IMR-90 (cell line): Measurements from ENCODE around the gene CCDC136.

ENCODE experiments used
- BHLHE40 ChIP-seq: fragments of 150-350 bp; IDR thresholded peaks from 2 replicates; pipeline ENCODE4 v1.6.1; 2016; ENCODE audit warnings: mild to moderate bottlenecking, low read depth, low read length
- CEBPB ChIP-seq: IDR thresholded peaks from 2 replicates; pipeline ENCODE4 v1.6.1; 2012; ENCODE audit warnings: low read depth, low read length, improper control_type of control experiment
- CTCF ChIP-seq: conservative IDR thresholded peaks from 2 replicates; pipeline ENCODE4 v1.5.1; 2012; ENCODE audit warnings: mild to moderate bottlenecking, low read depth, low read length, improper control_type of control experiment
- ELK1 ChIP-seq: fragments of 150-350 bp; IDR thresholded peaks from 2 replicates; pipeline ENCODE4 v1.6.1; 2016; ENCODE audit warnings: low read depth, mild to moderate bottlenecking, low read length, moderate library complexity, borderline replicate concordance
- FOS ChIP-seq: fragments of 150-350 bp; IDR thresholded peaks from 2 replicates; pipeline ENCODE4 v1.6.1; 2016; ENCODE audit warnings: low read depth, low read length
- MAZ ChIP-seq: IDR thresholded peaks from 2 replicates; pipeline ENCODE4 v1.6.1; 2012; ENCODE audit warnings: low read depth, mild to moderate bottlenecking, low read length, improper control_type of control experiment, moderate library complexity, borderline replicate concordance
- MXI1 ChIP-seq: IDR thresholded peaks from 2 replicates; pipeline ENCODE4 v1.6.1; 2012; ENCODE audit warnings: low read depth, mild to moderate bottlenecking, low read length, moderate library complexity, borderline replicate concordance
- POLR2A ChIP-seq: IDR thresholded peaks from 2 replicates; pipeline ENCODE4 v1.6.1; 2012; ENCODE audit warnings: mild to moderate bottlenecking, low read depth, low read length
- RAD21 ChIP-seq: IDR thresholded peaks from 2 replicates; pipeline ENCODE4 v1.6.1; 2012; ENCODE audit warnings: low read length, improper control_type of control experiment
- RCOR1 ChIP-seq: IDR thresholded peaks from 2 replicates; pipeline ENCODE4 v1.6.1; 2012; ENCODE audit warnings: mild to moderate bottlenecking, low read length, improper control_type of control experiment; ENCODE audit not compliant: insufficient replicate concordance
- RFX5 ChIP-seq: IDR thresholded peaks from 2 replicates; pipeline ENCODE4 v1.8.0; 2012; ENCODE audit warnings: low read depth, mild to moderate bottlenecking, low read length, moderate library complexity
- SMC3 ChIP-seq: fragments of 150-350 bp; IDR thresholded peaks from 2 replicates; pipeline ENCODE4 v1.6.1; 2016; ENCODE audit warnings: low read depth, mild to moderate bottlenecking, antibody characterized with exemption, low read length, moderate library complexity

GRCh38 chr7:128794020-128794419 is 2.3 kb downstream of the CCDC136 start:
- TF ChIP-seq CTCF (no peak), RFX5 (no peak), CEBPB (no peak), RCOR1 (no peak), ELK1 (no peak), POLR2A (no peak), BHLHE40 (no peak), MXI1 (no peak), RAD21 (no peak), SMC3 (no peak), MAZ (no peak), FOS (no peak)
